Endothelial cell of umbilical vein (primary cell): ENCODE measurements around the gene ZNF385C. TPM values are rescaled to one million over a fixed set of nuclear protein-coding genes. Genes with fewer than 3 reads are reported as not detected.

Experiments used
- BruUV-seq: library from RNA; stranded (reverse); fragments of 400-500 nt; replicated peaks from 2 replicates; lab custom pipeline; 2021; lab: Mats Ljungman, UMichigan
- CTCF ChIA-PET: fragments of 300-600, 350-600 bp; sonication (Branson Sonifier 250); formaldehyde crosslinking; loops from one replicate; lab custom pipeline; 2021; ENCODE audit warnings: antibody characterized with exemption, inconsistent platforms; lab: Charles Lee
- POLR2A ChIA-PET: fragments of 300-600, 350-600 bp; sonication (Branson Sonifier 250); formaldehyde crosslinking; loops from one replicate; lab custom pipeline; 2021; ENCODE audit warnings: antibody characterized with exemption, inconsistent platforms; lab: Charles Lee
- DNase-seq: peaks from one replicate; pipeline ENCODE4 v3.0.0-alpha.2; 2011; ENCODE audit warnings: low read depth, low spot score
- FAIRE-seq: peaks from 2 replicates; lab custom pipeline; 2011; peaks lifted over from hg19 to GRCh38; lab: Jason Lieb, UNC
- H2AFZ ChIP-seq: 2 replicates; pipeline ENCODE4 v1.6.0; 2012; ENCODE audit warnings: low read depth, low read length, control low read depth, inconsistent platforms
- H3K27ac ChIP-seq: 2 replicates; pipeline ENCODE4 v1.5.1; 2011; ENCODE audit warnings: low read depth, mild to moderate bottlenecking, control low read depth, low read length, moderate library complexity; ENCODE audit not compliant: insufficient read depth
- H3K27me3 ChIP-seq, 2 experiments: 2 replicates each; pipeline versions ENCODE4 v1.6.0 to v1.6.1; 2011; ENCODE audit warnings: low read length in 2 of 2, mixed read lengths in 1 of 2; ENCODE audit not compliant: control insufficient read depth in 2 of 2, insufficient read depth in 2 of 2
- H3K36me3 ChIP-seq, 2 experiments: 2 replicates in 1 of 2; 3 replicates in 1 of 2; pipeline ENCODE4 v1.5.1; 2011; ENCODE audit warnings: low read length in 2 of 2, mild to moderate bottlenecking in 1 of 2, moderate library complexity in 1 of 2; ENCODE audit not compliant: control insufficient read depth in 2 of 2, insufficient read depth in 2 of 2; ENCODE audit errors: extremely low read depth in 1 of 2
- H3K4me1 ChIP-seq: 3 replicates; pipeline ENCODE4 v1.5.1; 2011; ENCODE audit warnings: mild to moderate bottlenecking, low read length; ENCODE audit not compliant: control insufficient read depth, insufficient read depth; ENCODE audit errors: extremely low read depth
- H3K4me2 ChIP-seq: 2 replicates; pipeline ENCODE4 v1.6.1; 2011; ENCODE audit warnings: low read length, control low read depth, mixed read lengths; ENCODE audit not compliant: insufficient read depth
- H3K4me3 ChIP-seq, 3 experiments: fragments of 200-600 bp in 1 of 3; sonication (generic), shearing (Covaris generic) in 1 of 3; replicated peaks in 1 of 3; 2 replicates each; pipeline ENCODE4 v1.5.1; 2011 to 2016; ENCODE audit warnings: control low read depth in 3 of 3, low read length in 3 of 3, mild to moderate bottlenecking in 2 of 3, inconsistent platforms in 1 of 3, low read depth in 1 of 3, moderate library complexity in 1 of 3; ENCODE audit not compliant: insufficient read depth in 1 of 3
- H3K79me2 ChIP-seq: 2 replicates; pipeline ENCODE4 v1.6.0; 2012; ENCODE audit warnings: low read length, inconsistent platforms; ENCODE audit not compliant: control insufficient read depth, insufficient read depth
- H3K9ac ChIP-seq: replicated peaks from 2 replicates; pipeline ENCODE3; 2011; ENCODE audit warnings: low read length, control low read depth; ENCODE audit not compliant: insufficient read depth; ENCODE audit errors: extremely low read depth
- H3K9me1 ChIP-seq: replicated peaks from 3 replicates; pipeline ENCODE4 v1.6.0; 2011; ENCODE audit warnings: mild to moderate bottlenecking, low read length; ENCODE audit not compliant: control insufficient read depth, insufficient read depth; ENCODE audit errors: extremely low read depth
- H3K9me3 ChIP-seq: replicated peaks from 2 replicates; pipeline ENCODE4 v1.5.1; 2012; ENCODE audit warnings: low read length, inconsistent platforms; ENCODE audit not compliant: control insufficient read depth, insufficient read depth
- H4K20me1 ChIP-seq: replicated peaks from 2 replicates; pipeline ENCODE3; 2011; ENCODE audit warnings: mild to moderate bottlenecking, low read length; ENCODE audit not compliant: control insufficient read depth, insufficient read depth; ENCODE audit errors: extremely low read depth
- FOS ChIP-seq: IDR thresholded peaks from 2 replicates; pipeline ENCODE4 v1.6.1; 2011; ENCODE audit warnings: mild to moderate bottlenecking, low read length, moderate library complexity, borderline replicate concordance; ENCODE audit not compliant: insufficient read depth
- GATA2 ChIP-seq: IDR thresholded peaks from 2 replicates; pipeline ENCODE4 v1.7.0; 2011; ENCODE audit warnings: low read depth, mild to moderate bottlenecking, moderate library complexity, mixed read lengths, low read length; ENCODE audit not compliant: insufficient read length, insufficient read depth
- JUN ChIP-seq: IDR thresholded peaks from 2 replicates; pipeline ENCODE4 v1.6.1; 2011; ENCODE audit warnings: borderline replicate concordance, low read depth; ENCODE audit not compliant: insufficient read length, insufficient read depth
- MAX ChIP-seq: IDR thresholded peaks from 2 replicates; pipeline ENCODE4 v1.6.1; 2011; ENCODE audit not compliant: insufficient read depth, insufficient read length
- MYC ChIP-seq: IDR thresholded peaks from one replicate; pipeline ENCODE4 v1.6.1; 2011; ENCODE audit warnings: mild to moderate bottlenecking, low read depth, low read length
- POLR2A ChIP-seq: IDR thresholded peaks from 2 replicates; pipeline ENCODE4 v1.6.1; 2012; ENCODE audit warnings: low read depth, mild to moderate bottlenecking, control low read depth, low read length
- POLR2AphosphoS5 ChIP-seq: IDR thresholded peaks from 2 replicates; pipeline ENCODE4 v1.6.1; 2012; ENCODE audit warnings: low read depth, mild to moderate bottlenecking, control low read depth, low read length, moderate library complexity; ENCODE audit not compliant: insufficient read depth
- dilution Hi-C: fragments of 300-500 bp; cut with MboI; formaldehyde crosslinking; loops from one replicate; pipeline ENCODE4 v1.15.0; 2019; ENCODE audit warnings: low sequenced_read_pairs; ENCODE audit not compliant: extremely low pct_ligation_motif_present
- intact Hi-C: fragments of 100-400 bp; cut with micrococcal nuclease; formaldehyde crosslinking; loops from one replicate; pipeline ENCODE4 v1.10.0; 2022
- polyA plus RNA-seq, 4 experiments: library from polyadenylated mRNA; depleted of rRNA in 3 of 4; stranded (reverse) in 3 of 4; unstranded in 1 of 4; fragments of >200 nt; gene quantifications; 2 replicates each; pipeline versions ENCODE4 v1.2.1 to v1.2.3, GENCODE V29; 2011 to 2012; ENCODE audit warnings: missing spikeins in 1 of 4
- total RNA-seq: library from RNA; stranded (reverse); gene quantifications from 2 replicates; pipeline ENCODE4 v1.2.3, GENCODE V29; 2021

ZNF385C gene
- total and polyA plus RNA-seq, 2 donors (not counting 3 experiments of a cell fraction or from before 2014, with no cell fraction given), result 0.07 TPM; not detected in 1

GRCh38 chr17:42124256-42124655, 26.0 kb upstream of the ZNF385C start:
- no peaks in the 10 kb centered on the region for H4K20me1 ChIP-seq
- H3K4me2 ChIP-seq, result no peak overlapping the region
- H3K27me3 ChIP-seq, result no peaks in the 10 kb centered on the region
- H3K36me3 ChIP-seq, result peaks cover 19 to 31% of the 10 kb centered on the region in 2 experiments
- dilution Hi-C loops (loop anchor here (25.0 kb wide), 1 partner anchor 162 kb away; the partner anchor contains the start of gene CNP), intact Hi-C loops (no loop called here)
- H3K4me1 ChIP-seq, result peaks cover 7% of the 10 kb centered on the region
- ChIA-PET CTCF (interaction anchor here (0.6 to 1.3 kb wide), 7 partner anchors 11 to 165 kb away, joined by 3 to 8 read pairs (median 4); partner anchors contain the start of gene KCNH4), POLR2A (interaction anchor here (0.7 to 1.1 kb wide), 4 partner anchors 12 to 432 kb away, joined by 3 to 11 read pairs (median 7); no protein-coding TSS in a partner anchor)
- DNase-seq (no peak), FAIRE-seq (no peak)
- no peak overlapping the region for H3K9ac ChIP-seq
- peaks cover 5% of the 10 kb centered on the region for H3K79me2 ChIP-seq
- BruUV-seq, result no TSS peak
- TF ChIP-seq MYC (no peak), GATA2 (no peak), FOS (no peak), JUN (no peak), POLR2AphosphoS5 (no peak), POLR2A (no peak), MAX (no peak)
- no peaks in the 10 kb centered on the region for H3K9me1 ChIP-seq
- H3K9me3 ChIP-seq, result no peaks in the 10 kb centered on the region
- H3K4me3 ChIP-seq, result no peak overlapping the region
- no peak overlapping the region for H2AFZ ChIP-seq
- no peak overlapping the region for H3K27ac ChIP-seq
